Panc1 (cell line): ENCODE results near the gene TMSB15A.
"Not testable (repeated sequence)": the region's sequence is repeated elsewhere in the genome, so short reads cannot be mapped to it uniquely, and the experiment has no call there.

Source experiments
- TCF7L2 ChIP-seq: IDR thresholded peaks from 2 replicates; pipeline ENCODE4 v1.6.1; 2011; ENCODE audit warnings: mild to moderate bottlenecking, low read depth, low read length, inconsistent platforms
- TF ChIP-seq, protein P1 (sequence below): fragments of 450-650 bp; IDR thresholded peaks from 2 replicates; pipeline ENCODE4 v1.5.1; 2017; ENCODE audit warnings: mild to moderate bottlenecking

DNA sequence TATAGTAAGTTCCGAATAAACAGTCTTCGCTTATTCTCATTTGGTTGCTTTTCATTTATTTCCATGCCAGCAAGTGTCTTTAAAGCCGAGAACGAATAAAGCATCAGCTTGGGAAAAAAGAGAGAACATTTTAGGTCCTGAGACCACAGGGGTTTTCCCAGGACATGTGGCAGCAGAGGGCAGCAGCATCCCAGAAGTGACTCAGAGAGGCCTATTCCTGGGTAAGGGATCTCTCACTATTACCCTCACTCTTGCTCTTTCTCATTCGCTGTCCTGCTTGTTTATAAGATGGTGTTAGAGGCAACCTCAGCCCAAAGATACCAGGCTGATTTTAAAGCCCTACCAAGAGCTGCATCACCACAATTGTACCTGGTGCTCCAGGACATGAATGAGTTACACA is 37.8 kb downstream of the TMSB15A start:
- TF ChIP-seq, protein P1, sequence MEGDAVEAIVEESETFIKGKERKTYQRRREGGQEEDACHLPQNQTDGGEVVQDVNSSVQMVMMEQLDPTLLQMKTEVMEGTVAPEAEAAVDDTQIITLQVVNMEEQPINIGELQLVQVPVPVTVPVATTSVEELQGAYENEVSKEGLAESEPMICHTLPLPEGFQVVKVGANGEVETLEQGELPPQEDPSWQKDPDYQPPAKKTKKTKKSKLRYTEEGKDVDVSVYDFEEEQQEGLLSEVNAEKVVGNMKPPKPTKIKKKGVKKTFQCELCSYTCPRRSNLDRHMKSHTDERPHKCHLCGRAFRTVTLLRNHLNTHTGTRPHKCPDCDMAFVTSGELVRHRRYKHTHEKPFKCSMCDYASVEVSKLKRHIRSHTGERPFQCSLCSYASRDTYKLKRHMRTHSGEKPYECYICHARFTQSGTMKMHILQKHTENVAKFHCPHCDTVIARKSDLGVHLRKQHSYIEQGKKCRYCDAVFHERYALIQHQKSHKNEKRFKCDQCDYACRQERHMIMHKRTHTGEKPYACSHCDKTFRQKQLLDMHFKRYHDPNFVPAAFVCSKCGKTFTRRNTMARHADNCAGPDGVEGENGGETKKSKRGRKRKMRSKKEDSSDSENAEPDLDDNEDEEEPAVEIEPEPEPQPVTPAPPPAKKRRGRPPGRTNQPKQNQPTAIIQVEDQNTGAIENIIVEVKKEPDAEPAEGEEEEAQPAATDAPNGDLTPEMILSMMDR = not testable (repeated sequence)
- not testable (repeated sequence) for TF ChIP-seq TCF7L2
